Activated CD4-positive, alpha-beta T cell treated with anti-CD3 and anti-CD28 coated beads for 4 hours (primary cell): ENCODE measurements around the gene USP3.

Experiments used
- DNase-seq, 2 donors: peaks; one replicate each; pipeline ENCODE4 v3.0.0-alpha.2; 2020

The USP3 gene

DNA sequence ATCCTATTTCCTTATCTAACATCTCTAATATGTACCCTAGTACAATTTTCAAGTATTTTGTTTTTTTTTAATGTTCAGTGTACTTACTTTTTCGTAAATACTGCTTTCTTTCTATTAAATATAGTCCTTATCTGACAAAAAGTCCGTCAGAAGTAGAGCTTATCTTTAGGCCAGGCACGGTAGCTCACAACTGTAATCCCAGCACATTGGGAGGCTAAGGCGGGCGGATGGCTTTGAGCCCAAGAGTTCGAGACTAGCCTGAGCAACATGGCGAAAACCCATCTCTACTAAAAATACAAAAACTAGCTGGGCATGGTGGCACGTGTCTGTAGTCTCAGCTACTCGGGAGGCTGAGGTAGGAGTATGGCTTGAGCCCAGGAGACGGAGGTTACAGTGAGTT is 41.1 kb downstream of the USP3 start:
- DNase-seq, result no peak

- no peak for DNase-seq
Observed at GRCh38 chr15:63551400-63551799, 47.0 kb downstream of the USP3 start.

GRCh38 chr15:63553388-63553791 is 49.0 kb downstream of the USP3 start:
- DNase-seq, result peak in 1 of 2 donors; percentile 13

DNA sequence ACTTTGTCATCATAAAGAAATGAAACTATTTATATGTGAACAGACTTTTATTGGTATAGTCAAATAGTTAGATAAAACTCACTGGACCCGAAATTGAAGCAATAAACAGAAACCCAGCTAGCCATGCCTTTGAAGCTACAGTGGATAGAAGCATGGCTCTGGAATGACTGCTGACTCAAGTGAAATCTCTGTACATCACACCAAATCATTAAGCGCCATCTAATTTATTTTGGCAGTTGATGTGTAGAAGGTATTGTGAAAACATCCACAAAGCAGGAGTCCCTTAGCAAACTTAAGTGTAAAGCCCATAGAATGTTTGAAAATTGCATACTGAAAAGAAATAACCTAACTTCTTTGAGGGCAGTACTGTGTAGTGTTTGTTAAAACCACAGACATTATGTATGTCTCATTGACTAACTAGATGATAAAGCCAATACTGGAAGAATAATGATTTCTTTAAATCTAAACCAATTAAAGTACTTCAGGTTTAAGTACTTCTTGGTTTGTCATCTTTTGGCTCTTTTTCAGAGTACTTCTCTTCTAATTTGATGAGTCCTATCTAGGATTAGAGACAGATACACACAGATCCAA is 50.0 kb downstream of the USP3 start:
- DNase-seq, result no peak

DNA sequence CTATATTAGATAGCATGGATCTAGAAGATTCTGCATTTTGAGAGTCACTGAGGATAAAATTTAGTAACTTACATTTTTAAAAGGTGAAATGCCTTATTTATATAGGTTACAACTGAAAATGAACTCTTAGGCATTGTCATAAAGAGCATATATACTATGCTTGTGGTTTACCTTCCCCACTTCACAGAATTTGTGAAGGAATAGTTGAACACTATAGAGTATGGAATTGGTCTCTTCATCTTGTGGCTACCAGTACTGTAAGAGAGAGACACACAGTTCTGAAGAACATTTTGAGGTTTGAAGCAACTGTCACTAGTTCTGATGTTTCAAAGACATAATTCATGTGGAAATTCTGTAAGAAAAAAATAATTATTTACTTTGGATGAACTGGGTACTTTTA is 51.1 kb downstream of the USP3 start:
- no peak for DNase-seq

DNA sequence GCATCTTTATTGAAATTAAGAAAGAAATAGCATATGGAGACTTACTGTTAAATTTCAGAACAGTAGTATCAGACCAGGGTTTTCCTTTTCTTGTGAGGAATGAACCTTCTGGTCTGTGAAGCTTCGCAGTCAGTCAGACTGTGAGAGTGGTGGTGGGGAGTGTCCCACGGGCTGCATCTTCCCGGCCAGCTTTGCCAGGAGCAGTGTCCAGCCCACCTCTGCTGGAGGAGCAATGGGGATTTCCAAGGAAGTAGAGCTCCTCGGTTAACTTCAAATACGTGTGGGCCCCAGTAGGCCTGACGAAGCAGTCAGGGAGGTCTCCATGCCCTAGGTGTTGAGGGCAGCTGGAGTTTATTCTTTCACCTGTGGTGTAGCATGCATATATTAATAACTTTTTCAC is 51.9 kb downstream of the USP3 start:
- DNase-seq, result no peak

DNA sequence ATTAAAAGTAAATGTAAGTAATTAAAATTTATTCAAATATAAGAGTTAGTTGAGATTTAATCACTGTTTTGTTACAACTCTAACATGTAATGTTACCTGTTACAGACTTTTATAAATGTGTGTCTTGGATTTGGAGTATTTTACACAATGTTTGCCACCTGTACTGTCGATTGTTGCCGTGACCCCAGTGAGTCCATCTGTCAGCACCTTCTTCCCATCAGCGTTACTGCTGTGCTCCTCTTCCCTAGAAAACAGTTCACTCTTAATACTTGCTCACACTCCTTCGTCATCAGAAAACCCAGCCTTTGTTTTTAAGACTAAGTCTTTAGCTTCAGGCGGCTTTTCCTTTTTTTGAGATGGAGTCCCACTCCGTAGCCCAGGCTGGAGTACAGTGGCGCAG is 52.3 kb downstream of the USP3 start:
- DNase-seq, result no peak

- DNase-seq, result no peak
Observed at GRCh38 chr15:63559753-63560152, 55.4 kb downstream of the USP3 start.

DNA sequence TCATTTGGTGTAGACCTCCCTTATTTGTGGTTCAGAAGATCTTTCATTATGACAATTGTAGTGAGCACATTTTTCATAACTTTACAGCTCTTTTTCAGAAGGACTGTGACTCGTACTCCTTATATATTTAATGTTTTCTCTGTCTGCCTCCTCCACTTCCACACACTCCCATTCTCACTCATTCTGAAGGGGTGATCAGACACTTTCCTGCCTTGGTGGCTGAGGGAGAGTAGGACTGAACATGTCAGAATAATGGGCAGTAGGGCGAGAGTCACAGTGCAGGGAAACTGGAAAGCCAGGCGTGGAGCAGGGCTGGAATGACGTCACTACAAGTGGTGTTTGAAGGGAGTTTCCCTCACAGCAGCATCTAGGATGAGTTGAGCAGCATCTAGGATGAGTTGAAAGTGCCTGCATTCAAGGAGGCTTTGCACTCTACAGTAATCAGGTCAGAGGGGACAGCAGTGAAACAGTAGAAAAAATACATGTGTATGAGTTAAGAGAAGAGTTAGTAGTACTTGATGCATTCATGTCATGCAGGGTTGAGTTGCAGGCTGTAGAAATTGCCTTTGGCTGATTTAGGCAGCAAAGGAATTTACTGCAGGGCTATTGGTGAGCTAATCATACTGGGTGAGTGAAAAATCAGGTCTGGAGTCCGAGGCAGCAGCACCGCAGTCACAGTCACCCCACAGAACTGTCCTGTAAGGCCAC is 56.5 kb downstream of the USP3 start:
- peak in 1 of 2 donors; percentile 12 for DNase-seq

- no peak for DNase-seq
Observed at GRCh38 chr15:63564093-63564492, 59.7 kb downstream of the USP3 start.

- DNase-seq, result no peak
Observed at GRCh38 chr15:63565536-63566186, 61.3 kb downstream of the USP3 start.

- DNase-seq, result no peak
Observed at GRCh38 chr15:63572749-63573464, 68.5 kb downstream of the USP3 start.

- no peak for DNase-seq
Observed at GRCh38 chr15:63573533-63573932, 69.1 kb downstream of the USP3 start.

DNA sequence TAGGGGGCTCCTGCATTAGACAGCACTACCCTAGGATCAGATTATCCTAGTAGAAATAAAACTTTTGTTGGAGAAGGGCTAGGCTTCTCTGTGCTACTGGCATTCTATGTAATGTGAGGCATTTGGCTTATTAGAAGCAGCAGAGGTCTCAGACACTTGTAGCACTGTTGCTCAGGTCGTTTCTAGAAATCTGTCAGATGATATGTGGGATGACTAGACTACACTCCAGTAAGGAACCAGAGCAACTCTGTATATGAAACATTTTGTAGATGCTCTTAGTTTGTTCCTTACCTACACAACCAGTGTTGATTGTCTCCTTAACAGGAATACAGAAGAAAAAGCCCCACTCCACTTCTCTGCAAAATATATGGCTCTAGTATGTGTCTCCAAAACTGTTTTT is 70.9 kb downstream of the USP3 start:
- no peak for DNase-seq

GRCh38 chr15:63576441-63576840 is 72.0 kb downstream of the USP3 start:
- no peak for DNase-seq

DNA sequence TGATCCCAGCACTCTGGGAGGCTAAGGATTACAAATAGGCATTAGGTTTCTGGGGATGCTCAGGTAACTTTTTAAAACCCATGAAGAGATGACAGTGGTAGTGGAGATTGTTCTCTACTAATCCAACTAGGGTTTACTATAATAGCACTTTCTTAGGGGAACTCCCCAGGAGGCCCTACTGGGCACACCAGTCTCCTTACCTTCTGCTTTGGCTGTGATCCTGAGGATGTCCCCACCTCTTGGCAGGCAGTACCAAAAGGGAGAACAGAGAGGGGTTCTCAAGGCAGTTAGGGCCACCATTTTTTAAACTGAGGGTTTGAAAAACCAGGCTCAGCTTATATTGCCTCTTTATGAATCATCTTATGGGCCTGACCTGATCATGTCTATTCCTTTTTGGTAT is 77.8 kb downstream of the USP3 start:
- DNase-seq, result no peak

GRCh38 chr15:63582718-63583426 is 78.5 kb downstream of the USP3 start:
- DNase-seq, result no peak

DNA sequence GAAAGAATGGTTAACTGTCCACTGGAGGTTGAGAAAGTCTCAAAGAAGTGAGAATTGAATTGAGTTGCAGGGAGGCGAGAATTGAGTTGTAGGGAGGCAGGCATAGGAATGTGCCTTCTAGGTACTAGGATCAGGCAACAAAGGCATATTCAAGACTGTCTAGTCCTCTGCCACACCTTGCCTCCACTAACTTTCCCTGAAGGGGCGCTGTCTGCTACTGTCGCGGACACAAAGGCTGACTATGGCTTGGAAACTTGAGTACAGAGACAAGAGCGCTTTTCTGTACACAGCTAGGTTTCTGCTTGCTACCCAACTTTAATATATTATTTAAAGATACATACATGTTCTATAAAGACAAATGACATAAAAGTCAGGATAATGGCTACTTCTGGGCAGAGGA is 82.4 kb downstream of the USP3 start:
- no peak for DNase-seq

- no peak for DNase-seq
Observed at GRCh38 chr15:63587527-63587926, 83.1 kb downstream of the USP3 start.

DNA sequence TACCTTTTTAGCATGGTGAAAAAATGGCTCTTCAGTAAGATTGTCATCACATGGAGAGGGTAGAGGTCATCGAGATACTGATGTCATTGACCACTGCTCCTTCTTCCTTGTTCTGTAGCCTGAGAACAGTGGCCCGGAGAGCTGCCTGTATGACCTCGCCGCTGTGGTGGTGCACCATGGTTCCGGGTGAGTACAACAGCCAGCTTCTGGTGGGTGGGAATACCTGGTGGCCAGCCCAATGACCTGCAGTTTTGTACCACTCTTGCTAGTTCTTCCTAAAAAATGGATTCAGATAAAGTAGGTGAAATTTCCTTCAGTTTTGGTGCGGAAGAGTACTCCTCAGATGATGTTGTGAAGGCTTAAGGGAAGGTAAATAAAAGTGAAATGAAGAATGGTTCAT is 84.4 kb downstream of the USP3 start:
- no peak for DNase-seq

DNA sequence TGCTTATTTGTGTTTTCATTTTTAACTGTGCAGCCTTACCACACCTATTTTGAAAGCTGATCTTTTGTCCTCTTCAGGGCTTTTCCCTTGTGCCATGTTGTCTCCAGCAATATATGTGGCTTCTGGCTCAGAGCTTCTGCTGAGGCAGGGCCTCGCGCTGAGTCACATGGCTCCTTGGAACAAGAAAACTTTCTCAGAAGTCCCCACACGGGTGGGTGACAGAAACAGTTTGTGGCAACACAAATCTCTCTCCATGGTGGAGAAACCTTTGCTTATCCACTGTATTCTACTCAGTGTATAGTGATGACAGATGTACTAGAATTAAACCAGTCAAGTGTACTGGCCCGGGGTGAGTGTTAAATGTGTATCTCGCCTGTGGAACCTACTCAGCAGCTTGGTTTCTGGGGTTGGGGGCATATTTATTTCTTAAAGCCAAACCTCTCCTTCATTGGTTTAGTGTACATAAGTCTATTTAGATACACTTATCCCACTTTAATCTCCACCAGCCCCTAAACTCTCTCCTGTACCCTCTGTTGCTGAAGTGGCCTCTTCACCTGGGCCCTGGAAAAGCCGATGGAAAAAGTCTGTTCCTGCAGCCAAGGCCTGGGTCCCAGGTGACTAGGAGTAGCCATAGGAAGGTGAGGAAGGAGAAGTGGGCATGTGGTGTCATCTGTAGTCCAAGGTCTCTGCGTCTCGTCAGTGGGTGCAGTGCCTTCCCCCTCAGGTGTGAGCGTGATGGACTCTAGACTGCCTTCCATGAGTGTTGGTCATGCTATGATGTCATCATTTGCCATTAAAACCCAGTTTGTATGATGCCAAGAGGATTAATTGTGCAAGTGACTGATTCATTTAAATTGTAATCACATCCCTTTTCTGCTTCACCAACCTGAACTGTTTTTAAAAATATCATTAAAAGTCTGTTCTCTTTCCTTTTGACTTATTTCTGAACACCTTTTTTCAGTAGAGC is 89.6 kb downstream of the USP3 start:
- peak in 1 of 2 donors; percentile 32 for DNase-seq

DNA sequence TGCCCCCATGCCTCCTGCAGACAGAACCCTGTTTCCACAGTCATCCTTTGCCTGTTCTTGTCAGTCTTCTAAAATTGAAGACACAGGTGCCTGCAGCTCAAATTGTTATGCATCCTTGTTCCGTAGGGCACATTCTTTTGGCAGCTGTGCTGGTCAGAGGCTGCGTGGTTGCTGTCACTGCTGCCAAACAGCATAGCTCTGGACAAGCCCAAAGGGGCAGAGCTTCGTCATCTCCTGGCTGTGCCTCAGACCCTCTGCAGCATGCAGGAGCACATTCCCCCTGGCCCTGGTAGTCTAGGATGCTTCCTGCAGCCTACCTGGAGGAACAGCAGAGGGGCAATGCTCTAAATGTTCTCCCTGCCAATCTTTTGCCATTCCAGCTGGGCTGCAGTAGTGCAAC is 90.7 kb downstream of the USP3 start:
- DNase-seq, result no peak
